ENCODE results near the gene FNDC3B.
A peak's percentile ranks its signal among the peaks of the same experiment; 100 is the strongest.

The FNDC3B gene

GRCh38 chr3:172441581-172441980 lies 402.2 kb downstream of the FNDC3B start:
- no peak for DNase-seq

DNA sequence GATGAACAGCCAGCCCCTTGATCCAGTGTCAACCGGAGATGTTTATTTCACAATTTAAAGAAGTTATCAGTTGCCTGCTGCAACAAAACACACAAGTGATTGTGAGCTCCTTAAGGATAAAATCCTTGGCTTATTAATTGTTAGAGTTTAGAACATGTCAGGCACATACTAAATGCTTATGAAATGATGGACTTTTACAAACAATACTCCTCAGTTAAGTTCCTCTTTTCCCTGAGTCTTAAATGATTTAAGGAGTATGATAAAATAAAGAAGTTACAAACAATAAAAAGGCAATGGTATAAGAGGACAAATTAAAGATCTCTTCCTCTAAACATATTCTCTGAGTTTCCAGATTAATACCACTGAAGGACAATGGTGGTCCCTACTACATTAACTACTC lies 403.2 kb downstream of the FNDC3B start:
- DNase-seq, result no peak

GRCh38 chr3:172444821-172445220 lies 405.4 kb downstream of the FNDC3B start:
- no peak for DNase-seq

DNA sequence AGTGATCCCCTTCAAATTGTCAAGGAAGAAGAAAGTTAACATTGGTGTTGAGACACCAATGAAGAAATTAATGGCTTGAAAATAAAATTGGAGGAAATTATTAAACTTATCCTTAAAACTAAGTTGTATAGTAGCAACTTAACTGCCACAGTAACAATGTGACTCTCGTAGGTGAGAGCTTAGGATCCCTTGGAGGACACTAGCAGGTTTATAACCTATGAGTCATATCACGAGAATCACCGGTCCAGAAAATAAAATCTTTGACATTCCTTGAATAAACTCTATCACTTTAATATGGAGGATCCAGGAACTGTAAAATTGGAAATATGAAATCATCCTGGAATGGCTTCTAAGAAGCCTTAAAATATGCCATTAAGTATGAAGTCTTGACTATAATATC lies 406.8 kb downstream of the FNDC3B start:
- no peak for DNase-seq

- DNase-seq, result no peak
These were observed 408.5 kb downstream of the FNDC3B start, which contains the start of gene GHSR for GRCh38 chr3:172447611-172448579. GHSR (minus strand) TSS chr3:172448456; CDS start chr3:172448413, 43 bp downstream.

DNA sequence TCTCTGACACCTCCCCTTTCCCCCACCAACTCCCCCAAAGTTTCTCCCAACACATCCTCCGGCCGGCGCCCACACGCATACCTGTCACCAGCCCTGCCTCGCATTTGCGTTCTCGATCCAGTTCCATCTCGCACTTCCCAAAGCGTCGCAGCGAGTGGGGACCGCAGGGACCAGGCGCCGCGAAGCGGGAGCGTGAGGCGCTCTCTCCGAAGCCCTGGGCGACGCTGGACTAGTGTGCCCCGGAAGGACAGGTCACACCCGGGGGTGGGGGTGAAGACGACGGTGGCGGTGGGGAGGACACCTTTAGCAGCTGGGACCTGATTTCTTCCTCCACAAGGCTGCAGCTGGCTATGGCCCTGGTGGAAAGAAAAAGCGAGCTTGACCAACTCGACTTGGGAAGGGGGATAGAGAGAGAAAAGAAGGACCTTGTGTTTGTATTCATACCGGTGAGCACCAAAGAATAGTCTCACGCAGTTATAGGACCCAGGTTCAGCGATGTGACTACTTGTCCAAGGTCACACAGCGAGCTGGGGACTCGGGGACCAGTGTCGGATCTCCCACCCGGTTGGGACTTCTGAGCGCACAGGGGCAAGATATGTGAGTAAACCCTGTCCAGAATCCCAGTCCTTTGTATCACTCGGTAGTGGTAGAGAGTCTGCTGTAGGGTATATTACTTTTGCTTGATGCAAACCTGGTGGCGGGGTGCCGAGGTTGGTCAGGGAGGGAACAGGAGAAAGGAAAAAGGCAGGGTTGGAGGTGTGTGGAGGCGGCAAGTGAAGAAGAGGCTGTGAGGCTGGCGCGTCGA lies 409.5 kb downstream of the FNDC3B start:
- DNase-seq, result no peak

- DNase-seq, result peak; percentile 71
These were observed 410.2 kb downstream of the FNDC3B start for GRCh38 chr3:172449466-172450149.
